ENCODE measurements around the gene HS6ST1.

HS6ST1 gene

GRCh38 chr2:128250229-128251025, 68.2 kb downstream of the HS6ST1 start:
- DNase-seq: peak in 9 of 56 donors; percentile 13 to 57 (median 41)

GRCh38 chr2:128249555-128249954, 69.1 kb downstream of the HS6ST1 start:
- no peak for DNase-seq

DNA sequence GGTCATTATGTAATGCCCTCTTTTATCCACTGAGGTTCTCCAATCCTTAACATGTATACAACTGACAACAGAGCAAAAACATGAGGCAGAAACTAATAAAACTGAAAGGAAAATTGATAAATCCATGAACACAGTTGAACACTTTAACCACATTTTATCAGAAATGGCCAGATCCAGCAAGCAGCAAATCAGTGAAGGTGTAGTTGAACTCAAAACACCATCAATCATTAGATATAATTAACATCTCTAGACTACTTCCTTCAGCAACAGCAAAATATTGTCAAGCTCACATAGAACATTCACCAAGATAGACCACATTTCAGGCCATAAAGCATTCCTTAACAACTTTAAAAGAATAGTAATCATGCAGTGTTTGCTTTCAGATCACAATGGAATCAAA, 72.9 kb downstream of the HS6ST1 start:
- DNase-seq: no peak

DNA sequence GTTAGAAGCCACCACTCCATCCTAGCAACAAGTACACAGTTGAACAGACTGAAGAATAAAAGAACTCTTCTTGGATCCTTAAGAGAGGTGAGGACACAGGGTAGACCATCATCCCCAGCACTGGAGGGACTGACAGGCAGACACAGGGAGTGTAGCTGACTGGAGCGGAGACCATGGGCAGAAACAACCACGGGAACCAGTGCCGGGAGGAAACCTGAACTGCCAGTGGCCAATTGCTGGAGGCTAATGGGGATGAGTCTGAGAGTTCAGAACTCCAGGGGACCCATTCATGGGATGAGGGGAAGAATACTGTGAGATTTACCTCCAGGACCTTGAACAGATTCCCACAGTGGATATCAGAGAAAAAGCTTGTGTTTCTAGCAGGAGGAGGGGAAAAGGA, 76.8 kb downstream of the HS6ST1 start:
- no peak for DNase-seq

- peak in 31 of 56 donors; percentile 14 to 64 (median 42) for DNase-seq
Measured at GRCh38 chr2:128237911-128238697, 80.6 kb downstream of the HS6ST1 start.

- no peak for DNase-seq
Measured at GRCh38 chr2:128237081-128237534, 81.6 kb downstream of the HS6ST1 start.

- peak in 8 of 56 donors; percentile 7 to 48 (median 20) for DNase-seq
Measured at GRCh38 chr2:128236491-128237035, 82.1 kb downstream of the HS6ST1 start.

- no peak for DNase-seq
Measured at GRCh38 chr2:128235581-128235980, 83.1 kb downstream of the HS6ST1 start.

GRCh38 chr2:128234613-128235012, 84.1 kb downstream of the HS6ST1 start:
- DNase-seq: no peak

- no peak for DNase-seq
Measured at GRCh38 chr2:128233790-128234395, 84.8 kb downstream of the HS6ST1 start.

GRCh38 chr2:128232965-128233789, 85.5 kb downstream of the HS6ST1 start:
- peak in 54 of 56 donors; percentile 32 to 92 (median 75) for DNase-seq

- DNase-seq: no peak
Measured at GRCh38 chr2:128228894-128229293, 89.8 kb downstream of the HS6ST1 start.

GRCh38 chr2:128227862-128228261, 90.8 kb downstream of the HS6ST1 start:
- no peak for DNase-seq

- peak in 1 of 56 donors; percentile 31 for DNase-seq
Measured at GRCh38 chr2:128219891-128220290, 98.8 kb downstream of the HS6ST1 start.

DNA sequence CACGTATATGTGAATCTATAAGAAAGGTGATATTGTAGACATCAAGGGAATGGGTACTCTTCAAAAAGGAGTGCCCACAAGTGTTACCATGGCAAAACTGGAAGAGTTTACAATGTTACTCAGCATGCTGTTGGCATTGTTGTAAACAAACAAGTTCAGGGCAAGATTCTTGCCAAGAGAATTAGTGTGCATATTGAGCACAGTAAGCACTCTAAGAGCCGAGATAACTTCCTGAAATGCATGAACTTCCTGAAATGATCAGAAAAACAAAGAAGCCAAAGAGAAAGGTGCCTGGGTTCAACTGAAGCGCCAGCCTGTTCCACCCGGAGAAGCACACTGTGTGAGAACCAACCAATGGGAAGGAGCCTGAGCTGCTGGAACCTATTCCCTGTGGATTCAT, 101.0 kb downstream of the HS6ST1 start:
- DNase-seq: no peak

DNA sequence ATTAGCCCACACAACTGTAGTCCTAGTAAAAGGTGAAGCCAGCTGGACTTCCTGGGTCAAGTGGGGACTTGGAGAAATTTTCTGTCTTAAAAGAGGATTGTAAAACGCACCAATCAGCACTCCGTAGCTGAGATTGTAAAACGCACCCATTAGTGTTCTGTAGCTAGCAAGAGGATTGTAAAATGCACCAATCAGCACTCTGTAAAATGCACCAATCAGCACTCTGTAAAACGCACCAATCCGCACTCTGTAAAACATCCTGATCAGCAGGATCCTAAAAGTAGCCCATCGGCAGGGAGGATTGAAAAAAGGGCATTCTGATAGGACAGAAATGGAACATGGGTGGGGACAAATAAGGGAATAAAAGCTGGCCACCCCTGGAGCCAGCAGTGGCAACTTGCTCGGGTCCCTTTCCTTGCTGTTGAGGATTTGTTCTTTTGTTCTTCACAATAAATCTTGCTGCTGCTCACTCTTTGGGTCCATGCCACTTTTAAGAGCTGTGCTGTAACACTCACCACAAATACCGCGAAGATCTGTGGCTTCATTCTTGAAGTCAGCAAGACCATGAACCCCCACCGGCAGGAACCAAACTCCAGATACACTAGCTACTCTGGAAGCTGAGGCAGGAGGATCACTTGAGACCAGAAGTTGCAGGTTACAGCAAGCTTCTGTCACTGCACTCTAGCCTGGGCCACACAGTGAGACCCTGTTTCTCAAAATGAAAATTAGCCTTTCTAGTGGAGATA, 102.6 kb downstream of the HS6ST1 start:
- no peak for DNase-seq

Data from nucleus accumbens (tissue), 56 donors.